H9 (cell line): ENCODE measurements around the gene PNPLA7. TPM values are rescaled to one million over a fixed set of nuclear protein-coding genes. Genes with fewer than 3 reads are reported as not detected.
A peak's percentile ranks its signal among the peaks of the same experiment; 100 is the strongest.

ENCODE experiments used
- DNase-seq: peaks from one replicate; pipeline ENCODE4 v3.0.0-alpha.2; 2017
- H2AFZ ChIP-seq: one replicate; pipeline ENCODE4 v1.6.1; 2013; ENCODE audit warnings: mild to moderate bottlenecking, low read length, control low read depth, moderate library complexity
- H2AK5ac ChIP-seq: 2 replicates; pipeline ENCODE4 v1.6.1; 2013; ENCODE audit warnings: low read length, control low read depth, mixed read lengths; ENCODE audit not compliant: insufficient read length
- H2BK120ac ChIP-seq: one replicate; pipeline ENCODE4 v1.6.1; 2013; ENCODE audit warnings: low read depth, mild to moderate bottlenecking, low read length, control low read depth, inconsistent platforms; ENCODE audit not compliant: poor library complexity, severe bottlenecking
- H2BK12ac ChIP-seq: 2 replicates; pipeline ENCODE4 v1.6.1; 2013; ENCODE audit warnings: low read length, control low read depth, mixed read lengths, low read depth; ENCODE audit not compliant: insufficient read length
- H2BK15ac ChIP-seq: 2 replicates; pipeline ENCODE4 v1.6.1; 2013; ENCODE audit warnings: low read depth, low read length, control low read depth
- H2BK20ac ChIP-seq: one replicate; pipeline ENCODE4 v1.6.1; 2013; ENCODE audit warnings: low read depth, mild to moderate bottlenecking, low read length, control low read depth, inconsistent platforms; ENCODE audit not compliant: poor library complexity, severe bottlenecking
- H2BK5ac ChIP-seq: 2 replicates; pipeline ENCODE4 v1.6.1; 2013; ENCODE audit warnings: low read length, control low read depth, mixed read lengths; ENCODE audit not compliant: insufficient read length
- H3K14ac ChIP-seq: 2 replicates; pipeline ENCODE4 v1.6.1; 2013; ENCODE audit warnings: low read length, control low read depth; ENCODE audit not compliant: insufficient read depth
- H3K18ac ChIP-seq: 2 replicates; pipeline ENCODE4 v1.6.1; 2013; ENCODE audit warnings: low read depth, mild to moderate bottlenecking, mixed read lengths, low read length, control low read depth; ENCODE audit not compliant: insufficient read length
- H3K23ac ChIP-seq: 2 replicates; pipeline ENCODE4 v1.6.1; 2013; ENCODE audit warnings: low read length, control low read depth, mixed read lengths, low read depth; ENCODE audit not compliant: insufficient read length
- H3K23me2 ChIP-seq: 2 replicates; pipeline ENCODE4 v1.6.1; 2013; ENCODE audit warnings: low read depth, mild to moderate bottlenecking, mixed read lengths, low read length, control low read depth; ENCODE audit not compliant: insufficient read length, poor library complexity, severe bottlenecking
- H3K27ac ChIP-seq: 2 replicates; pipeline ENCODE4 v1.5.1; 2013; ENCODE audit warnings: low read length, control low read depth, mixed read lengths, low read depth; ENCODE audit not compliant: insufficient read length
- H3K27me3 ChIP-seq: 2 replicates; pipeline ENCODE4 v1.6.1; 2013; ENCODE audit warnings: low read length, control low read depth, inconsistent platforms; ENCODE audit not compliant: insufficient read depth
- H3K4ac ChIP-seq: 2 replicates; pipeline ENCODE4 v1.6.1; 2013; ENCODE audit warnings: low read depth, mild to moderate bottlenecking, control low read depth, inconsistent platforms, low read length, moderate library complexity
- H3K4me1 ChIP-seq: 2 replicates; pipeline ENCODE4 v1.6.1; 2013; ENCODE audit warnings: low read length, control low read depth, inconsistent platforms; ENCODE audit not compliant: insufficient read depth
- H3K4me2 ChIP-seq: 2 replicates; pipeline ENCODE4 v1.6.1; 2013; ENCODE audit warnings: low read length, control low read depth, mixed read lengths; ENCODE audit not compliant: insufficient read length, insufficient read depth
- H3K56ac ChIP-seq: 2 replicates; pipeline ENCODE4 v1.6.1; 2013; ENCODE audit warnings: low read depth, mild to moderate bottlenecking, mixed read lengths, low read length, control low read depth; ENCODE audit not compliant: insufficient read length
- H3K79me1 ChIP-seq: 2 replicates; pipeline ENCODE4 v1.6.1; 2013; ENCODE audit warnings: low read depth, mild to moderate bottlenecking, moderate library complexity, low read length, control low read depth, inconsistent platforms; ENCODE audit not compliant: insufficient read depth, poor library complexity, severe bottlenecking
- H3K79me2 ChIP-seq: 2 replicates; pipeline ENCODE4 v1.6.1; 2013; ENCODE audit warnings: low read length, control low read depth, inconsistent platforms; ENCODE audit not compliant: insufficient read depth
- H3K9ac ChIP-seq: 2 replicates; pipeline ENCODE4 v1.6.1; 2013; ENCODE audit warnings: low read length, control low read depth, mixed read lengths; ENCODE audit not compliant: insufficient read length; ENCODE audit errors: extremely low read depth
- H3K9me3 ChIP-seq: one replicate; pipeline ENCODE4 v1.6.1; 2013; ENCODE audit warnings: low read depth, low read length, inconsistent platforms; ENCODE audit not compliant: control insufficient read depth
- H3T11ph ChIP-seq: one replicate; pipeline ENCODE4 v1.6.1; 2013; ENCODE audit warnings: mild to moderate bottlenecking, low read length, control low read depth, inconsistent platforms
- H4K20me1 ChIP-seq: one replicate; pipeline ENCODE4 v1.6.1; 2013; ENCODE audit not compliant: control insufficient read depth, insufficient read length, insufficient read depth
- H4K5ac ChIP-seq: 2 replicates; pipeline ENCODE4 v1.6.1; 2013; ENCODE audit warnings: low read depth, mild to moderate bottlenecking, mixed read lengths, low read length, control low read depth; ENCODE audit not compliant: insufficient read length
- H4K8ac ChIP-seq: replicated peaks from 2 replicates; pipeline ENCODE4 v1.6.1; 2013; ENCODE audit warnings: low read length, control low read depth, mixed read lengths, low read depth; ENCODE audit not compliant: insufficient read length
- H4K91ac ChIP-seq: 2 replicates; pipeline ENCODE4 v1.6.1; 2013; ENCODE audit warnings: low read depth, mild to moderate bottlenecking, moderate library complexity, mixed read lengths, low read length, control low read depth; ENCODE audit not compliant: insufficient read length
- H3K27ac Mint-ChIP-seq, 3 experiments: 2 replicates in 2 of 3; 3 replicates in 1 of 3; pipeline ENCODE4 v1.8.0; 2020 to 2021; ENCODE audit warnings: mixed read lengths in 3 of 3, mild to moderate bottlenecking in 1 of 3, moderate library complexity in 1 of 3
- H3K27me3 Mint-ChIP-seq: 2 replicates; pipeline ENCODE4 v1.8.0; 2021; ENCODE audit warnings: low read depth, mild to moderate bottlenecking, moderate library complexity, mixed read lengths
- H3K36me3 Mint-ChIP-seq, 3 experiments: 2 replicates in 2 of 3; 3 replicates in 1 of 3; pipeline ENCODE4 v1.8.0; 2020 to 2021; ENCODE audit warnings: low read depth in 3 of 3, mixed read lengths in 3 of 3; ENCODE audit not compliant: insufficient read depth in 1 of 3
- H3K4me1 Mint-ChIP-seq, 2 experiments: 2 replicates each; pipeline ENCODE4 v1.8.0; 2020; ENCODE audit warnings: mixed read lengths in 2 of 2
- H3K4me3 Mint-ChIP-seq, 2 experiments: 2 replicates in 1 of 2; 3 replicates in 1 of 2; pipeline ENCODE4 v1.8.0; 2020 to 2021; ENCODE audit warnings: mild to moderate bottlenecking in 2 of 2, mixed read lengths in 2 of 2, moderate library complexity in 1 of 2
- H3K9me3 Mint-ChIP-seq, 2 experiments: 2 replicates in 1 of 2; 3 replicates in 1 of 2; pipeline ENCODE4 v1.8.0; 2020; ENCODE audit warnings: mild to moderate bottlenecking in 2 of 2, mixed read lengths in 2 of 2, moderate library complexity in 1 of 2
- CTCF ChIP-seq: fragments of 200-600 bp; sonication (generic); conservative IDR thresholded peaks from 3 replicates; pipeline ENCODE4 v1.8.0; 2021; ENCODE audit warnings: antibody characterized with exemption, mild to moderate bottlenecking
- whole genome bisulfite sequencing: extraction: QIAGEN DNeasy Blood & Tissue Kit; methylation state at CpG from one replicate; pipeline ENCODE4 v1.1.7; 2013; ENCODE audit warnings: missing lambda C conversion rate, low lambda C conversion rate, mixed read lengths; ENCODE audit not compliant: insufficient read length; ENCODE audit errors: extremely low coverage; 5-methylcytosine and 5-hydroxymethylcytosine counted together
- total RNA-seq: library from RNA; stranded (reverse); gene quantifications from 2 replicates; pipeline ENCODE4 v1.2.1, GENCODE V29; 2021

The PNPLA7 gene
- total RNA-seq, 1 experiment from 2014 or later, result 1.8 TPM

DNA sequence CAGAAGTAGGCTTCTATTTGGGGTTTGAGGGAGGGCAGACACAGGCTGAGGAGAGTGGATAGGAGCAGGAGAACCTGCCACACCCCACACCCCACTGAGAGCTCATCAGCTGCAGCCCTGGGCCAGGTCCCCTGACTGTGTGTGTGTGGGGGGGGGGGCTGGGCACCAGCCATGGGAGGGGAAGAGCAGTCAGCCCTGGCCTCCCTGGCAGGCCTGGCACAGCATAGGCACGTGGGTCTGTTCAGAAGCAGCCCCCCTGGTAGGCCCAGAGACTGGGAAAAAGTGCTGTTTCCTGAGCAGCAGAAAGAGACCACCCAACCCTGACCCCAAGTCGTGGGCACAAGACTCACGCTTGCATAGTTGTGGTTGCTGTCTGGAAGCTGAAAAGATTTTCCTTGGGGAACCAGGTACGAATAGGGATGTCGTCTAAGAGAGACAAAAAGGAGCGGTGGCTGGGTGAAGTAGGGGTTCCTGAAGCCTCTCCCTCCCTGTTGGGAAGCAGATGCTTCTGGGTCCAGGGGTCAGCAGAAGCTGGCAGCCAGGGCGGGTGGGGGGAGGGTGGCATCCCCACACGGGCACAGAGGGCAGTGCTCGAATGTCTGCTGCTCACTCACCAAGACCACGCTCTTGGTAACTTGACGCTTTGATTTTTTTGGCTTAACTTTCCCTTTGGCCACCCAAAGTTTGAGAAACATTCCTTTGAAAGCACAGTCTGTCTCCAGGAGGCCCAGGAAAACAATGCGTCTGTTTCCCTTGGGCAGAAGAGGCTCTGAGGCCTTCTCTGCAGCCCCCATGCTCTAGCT lies 93.9 kb downstream of the PNPLA7 start:
- H3K18ac ChIP-seq, result no peak overlapping the region
- H3K9ac ChIP-seq, result no peak overlapping the region
- no peak overlapping the region for H2BK15ac ChIP-seq
- no peak for TF ChIP-seq CTCF
- H3K14ac ChIP-seq, result no peak overlapping the region
- no peaks in the 10 kb centered on the region for H3K27me3 ChIP-seq
- H3K23ac ChIP-seq, result no peak overlapping the region
- no peak overlapping the region for H4K91ac ChIP-seq
- H3K79me2 ChIP-seq, result no peaks in the 10 kb centered on the region
- H3K56ac ChIP-seq, result no peak overlapping the region
- no peaks in the 10 kb centered on the region for H3K4me1 ChIP-seq
- Mint-ChIP-seq H3K9me3 (no peaks in the 10 kb centered on the region), H3K36me3 (peaks cover 0 to 24% (median 15%) of the 10 kb centered on the region in 3 experiments; a peak in 5 of 7 replicates), H3K27me3 (peaks cover 11% of the 10 kb centered on the region), H3K4me3 (peak overlapping the region in 1 of 2 experiments; percentile 47; a peak in 2 of 5 replicates), H3K27ac (no peak overlapping the region), H3K4me1 (peaks cover 5 to 16% of the 10 kb centered on the region in 2 experiments; a peak in 3 of 4 replicates)
- peaks cover 4% of the 10 kb centered on the region for H3K23me2 ChIP-seq
- H4K20me1 ChIP-seq, result peaks cover 3% of the 10 kb centered on the region
- no peak overlapping the region for H2BK120ac ChIP-seq
- H2BK12ac ChIP-seq, result no peak overlapping the region
- H3K4ac ChIP-seq, result no peak overlapping the region
- H3K27ac ChIP-seq, result no peak overlapping the region
- no peak overlapping the region for H2AFZ ChIP-seq
- no peaks in the 10 kb centered on the region for H3K79me1 ChIP-seq
- no peak overlapping the region for H3K4me2 ChIP-seq
- no peak overlapping the region for H4K5ac ChIP-seq
- WGBS, result no CpG with 5 or more reads among the region's 12 CpGs
- no peak overlapping the region for H2BK5ac ChIP-seq
- no peaks in the 10 kb centered on the region for H3K9me3 ChIP-seq
- no peak overlapping the region for H2BK20ac ChIP-seq
- DNase-seq, result no peak
- no peak overlapping the region for H3T11ph ChIP-seq
- no peak overlapping the region for H2AK5ac ChIP-seq
- no peak overlapping the region for H4K8ac ChIP-seq
